Keratinocyte (primary cell): Measurements from ENCODE around the gene PLA2G12A. TPM values are rescaled to one million over a fixed set of nuclear protein-coding genes. Genes with fewer than 3 reads are reported as not detected.

ENCODE experiments used
- DNase-seq: peaks from one replicate; pipeline ENCODE4 v3.0.0-alpha.2; 2011; ENCODE audit warnings: low read depth, missing footprints, low spot score
- FAIRE-seq: peaks from 2 replicates; lab custom pipeline; 2011; peaks lifted over from hg19 to GRCh38; lab: Jason Lieb, UNC
- H2AFZ ChIP-seq: 2 replicates; pipeline ENCODE4 v1.6.0; 2012; ENCODE audit warnings: low read length, control low read depth, inconsistent platforms; ENCODE audit not compliant: control insufficient read depth
- H3K27ac ChIP-seq: 2 replicates; pipeline ENCODE4 v1.5.1; 2011; ENCODE audit warnings: low read length; ENCODE audit not compliant: control insufficient read depth, insufficient read depth
- H3K27me3 ChIP-seq: 3 replicates; pipeline ENCODE4 v1.6.0; 2011; ENCODE audit warnings: low read length; ENCODE audit not compliant: control insufficient read depth, insufficient read depth; ENCODE audit errors: extremely low read depth
- H3K36me3 ChIP-seq, 2 experiments: 2 replicates in 1 of 2; 3 replicates in 1 of 2; pipeline ENCODE4 v1.5.1; 2011; ENCODE audit warnings: low read length in 2 of 2, mild to moderate bottlenecking in 1 of 2; ENCODE audit not compliant: control insufficient read depth in 2 of 2, insufficient read depth in 2 of 2; ENCODE audit errors: extremely low read depth in 1 of 2
- H3K4me1 ChIP-seq: 3 replicates; pipeline ENCODE4 v1.5.1; 2011; ENCODE audit warnings: low read length; ENCODE audit not compliant: control insufficient read depth, insufficient read depth; ENCODE audit errors: extremely low read depth
- H3K4me2 ChIP-seq: 3 replicates; pipeline ENCODE4 v1.6.0; 2011; ENCODE audit warnings: low read depth, low read length; ENCODE audit not compliant: control insufficient read depth, insufficient read depth; ENCODE audit errors: extremely low read depth
- H3K4me3 ChIP-seq, 3 experiments: fragments of 200-600 bp in 1 of 3; sonication (generic) in 1 of 3; 2 replicates in 2 of 3; 3 replicates in 1 of 3; pipeline ENCODE4 v1.5.1; 2011 to 2016; ENCODE audit warnings: low read length in 3 of 3, mild to moderate bottlenecking in 3 of 3, control low read depth in 2 of 3, inconsistent platforms in 1 of 3, low read depth in 1 of 3, mixed read lengths in 1 of 3, mixed run types in 1 of 3, moderate library complexity in 1 of 3; ENCODE audit not compliant: control insufficient read depth in 2 of 3, insufficient read depth in 2 of 3; ENCODE audit errors: extremely low read depth in 1 of 3
- H3K79me2 ChIP-seq: 2 replicates; pipeline ENCODE4 v1.6.0; 2012; ENCODE audit warnings: low read length; ENCODE audit not compliant: control insufficient read depth, insufficient read depth
- H3K9ac ChIP-seq: 3 replicates; pipeline ENCODE4 v1.6.0; 2011; ENCODE audit warnings: low read length; ENCODE audit not compliant: control insufficient read depth, insufficient read depth; ENCODE audit errors: extremely low read depth
- H3K9me1 ChIP-seq: 3 replicates; pipeline ENCODE4 v1.6.0; 2011; ENCODE audit warnings: low read length; ENCODE audit not compliant: control insufficient read depth, insufficient read depth; ENCODE audit errors: extremely low read depth
- H3K9me3 ChIP-seq: 2 replicates; pipeline ENCODE4 v1.5.1; 2012; ENCODE audit warnings: low read depth, low read length; ENCODE audit not compliant: control insufficient read depth
- H4K20me1 ChIP-seq: 3 replicates; pipeline ENCODE4 v1.6.0; 2011; ENCODE audit warnings: low read length; ENCODE audit not compliant: control insufficient read depth, insufficient read depth; ENCODE audit errors: extremely low read depth
- CTCF ChIP-seq, 3 experiments: IDR thresholded peaks in 1 of 3; conservative IDR thresholded peaks in 1 of 3; optimal IDR thresholded peaks in 1 of 3; 2 replicates in 2 of 3; 3 replicates in 1 of 3; pipeline versions ENCODE3 to v1.5.1; 2011; ENCODE audit warnings: low read length in 3 of 3, mild to moderate bottlenecking in 3 of 3, moderate library complexity in 2 of 3, control low read depth in 1 of 3, inconsistent platforms in 1 of 3; ENCODE audit not compliant: insufficient read depth in 2 of 3; ENCODE audit errors: extremely low read depth in 1 of 3
- EZH2 ChIP-seq: IDR thresholded peaks from one replicate; pipeline ENCODE4 v1.6.1; 2012; ENCODE audit warnings: inconsistent platforms, mild to moderate bottlenecking, low read length, moderate library complexity
- dilution Hi-C: fragments of 300-500 bp; cut with MboI; formaldehyde crosslinking; loops from one replicate; pipeline ENCODE4 v1.7.0; 2020; ENCODE audit warnings: low sequenced_read_pairs; ENCODE audit not compliant: extremely low pct_ligation_motif_present
- polyA plus RNA-seq, 5 experiments: library from polyadenylated mRNA; depleted of rRNA in 3 of 5; stranded (reverse) in 3 of 5; stranded (forward) in 1 of 5; unstranded in 1 of 5; fragments of >200 nt; gene quantifications; 1 replicate in 1 of 5; 2 replicates in 3 of 5; 3 replicates in 1 of 5; pipeline versions ENCODE4 v1.2.1 to v1.2.3, GENCODE V29; 2011 to 2012; ENCODE audit warnings: missing spikeins in 2 of 5, low read depth in 1 of 5, low replicate concordance in 1 of 5

PLA2G12A gene
- polyA plus RNA-seq, 1 donor (not counting 4 experiments of a cell fraction or from before 2014, with no cell fraction given) = 63.7 TPM

- no peak for FAIRE-seq
- H3K27ac ChIP-seq = no peak overlapping the region
- dilution Hi-C loops = no loop called here
Measured at GRCh38 chr4:109738104-109738872, 8.4 kb upstream of the PLA2G12A start.

DNA sequence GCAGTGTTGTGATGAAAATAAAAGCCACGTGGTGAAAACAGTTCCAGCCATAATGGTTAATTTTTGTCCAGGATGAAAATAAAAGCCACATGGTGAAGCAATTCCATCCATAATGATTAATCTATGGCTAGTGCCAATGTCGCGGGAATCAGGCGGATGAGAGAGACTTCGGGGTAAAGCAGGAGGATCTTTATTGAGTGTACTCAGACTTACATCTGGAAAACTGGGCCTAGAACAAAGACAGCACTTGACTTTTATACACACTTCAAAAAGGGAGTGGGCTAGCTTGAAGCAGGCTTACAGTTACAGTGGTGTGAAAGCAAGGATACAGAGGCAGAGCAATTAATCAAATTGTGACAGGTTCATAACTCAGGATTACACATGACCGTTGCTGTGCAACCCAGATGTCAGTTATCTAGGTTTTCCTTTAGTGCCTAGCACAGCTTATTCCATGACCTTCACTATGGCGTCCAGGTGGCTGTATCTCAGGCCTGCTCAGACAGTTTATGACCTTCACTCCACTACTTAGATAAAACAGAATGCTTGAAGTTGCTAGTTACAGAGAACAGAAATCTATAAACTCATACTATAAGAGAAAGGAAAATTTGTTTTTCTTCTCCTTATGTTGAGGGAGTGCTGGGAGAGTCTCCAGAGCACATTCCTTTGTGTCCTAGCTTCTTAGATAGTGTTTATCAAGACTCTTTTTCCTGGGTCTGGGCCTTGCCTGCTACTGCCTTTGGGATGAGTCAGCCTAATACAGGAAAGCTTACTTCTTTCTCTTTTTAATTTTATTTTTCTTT, 5.9 kb upstream of the PLA2G12A start:
- Histone ChIP-seq H4K20me1 (no peaks in the 10 kb centered on the region), H3K79me2 (no peaks in the 10 kb centered on the region), H3K4me2 (no peak overlapping the region), H3K4me1 (peaks cover under 1% of the 10 kb centered on the region), H3K9me1 (no peaks in the 10 kb centered on the region), H3K27me3 (no peaks in the 10 kb centered on the region), H2AFZ (no peak overlapping the region), H3K4me3 (no peak overlapping the region), H3K36me3 (no peaks in the 10 kb centered on the region), H3K9ac (no peak overlapping the region), H3K9me3 (no peaks in the 10 kb centered on the region), H3K27ac (no peak overlapping the region)
- FAIRE-seq (peak; percentile 5), DNase-seq (no peak)
- dilution Hi-C loops = no loop called here
- no peak for TF ChIP-seq CTCF (optimal IDR thresholded peaks at IDR 0.05 in 1 of 3, IDR thresholded peaks at IDR 0.05 in 1 of 3, conservative IDR thresholded peaks at IDR 0.05 in 1 of 3; ENCODE audit: extremely low read depth in 1 of 3, insufficient read depth in 2 of 3, low read length in 3 of 3)
- no peak for TF ChIP-seq EZH2

More at GRCh38 chr4:109738104-109738872, 8.4 kb upstream of the PLA2G12A start:
- Histone ChIP-seq H3K9me1 (no peaks in the 10 kb centered on the region), H3K79me2 (no peaks in the 10 kb centered on the region), H2AFZ (no peak overlapping the region), H3K4me2 (no peak overlapping the region), H3K9ac (no peak overlapping the region), H3K27me3 (no peaks in the 10 kb centered on the region), H3K36me3 (no peaks in the 10 kb centered on the region), H3K4me3 (no peak overlapping the region), H3K4me1 (no peaks in the 10 kb centered on the region), H3K9me3 (no peaks in the 10 kb centered on the region), H4K20me1 (no peaks in the 10 kb centered on the region)
- no peak for TF ChIP-seq EZH2
- TF ChIP-seq CTCF (optimal IDR thresholded peaks at IDR 0.05 in 1 of 3, IDR thresholded peaks at IDR 0.05 in 1 of 3, conservative IDR thresholded peaks at IDR 0.05 in 1 of 3; ENCODE audit: extremely low read depth in 1 of 3, insufficient read depth in 2 of 3, low read length in 3 of 3) = no peak
- DNase-seq = no peak
